ENCODE measurements around the gene MATN3. TPM values are rescaled to one million over a fixed set of nuclear protein-coding genes. Genes with fewer than 3 reads are reported as not detected.
"Not testable (repeated sequence)": the region's sequence is repeated elsewhere in the genome, so short reads cannot be mapped to it uniquely, and the experiment has no call there.

MATN3 gene
- total and polyA plus RNA-seq, 2 donors from 2014 or later = 2.3 to 5.0 TPM

- Histone ChIP-seq H3K4me3 (ENCODE audit: low read length in 3 of 3) (peak overlapping the region; percentile 93 to 100 (median 97)), H3K9ac (ENCODE audit: low read length in 3 of 3) (peak overlapping the region; percentile 46 to 95 (median 90)), H3K36me3 (ENCODE audit: control insufficient read depth in 2 of 3, insufficient read depth in 3 of 3, low read length in 3 of 3) (no peaks in the 10 kb centered on the region), H3K4me1 (ENCODE audit: control insufficient read depth in 2 of 3, insufficient read depth in 2 of 3, low read depth in 1 of 3, low read length in 3 of 3) (peaks cover 0 to 7% (median 4%) of the 10 kb centered on the region in 3 donors), H3K9me3 (ENCODE audit: control insufficient read depth in 2 of 3, insufficient read depth in 1 of 3, low read length in 3 of 3) (no peaks in the 10 kb centered on the region), H3K27ac (ENCODE audit: low read depth in 2 of 2, low read length in 2 of 2) (peak overlapping the region; percentile 7 to 100), H3K27me3 (ENCODE audit: control insufficient read depth, insufficient read depth, low read length) (no peaks in the 10 kb centered on the region)
- no peak for TF ChIP-seq CTCF (IDR thresholded peaks at IDR 0.05; ENCODE audit: borderline replicate concordance, extremely low read depth, insufficient read depth)
- intact Hi-C loops (cut with DNase I) = no loop called here
- FAIRE-seq (no peak), DNase-seq (peak in 2 of 5 donors; percentile 40 to 49)
Measured at GRCh38 chr2:20048488-20049448, 36.3 kb upstream of the MATN3 start.

GRCh38 chr2:20045712-20046292 is 33.3 kb upstream of the MATN3 start:
- H3K36me3 ChIP-seq (ENCODE audit: control insufficient read depth in 2 of 3, insufficient read depth in 3 of 3, low read length in 3 of 3); DNase-seq; H3K27ac ChIP-seq (ENCODE audit: low read depth in 2 of 2, low read length in 2 of 2); H3K27me3 ChIP-seq (ENCODE audit: control insufficient read depth, insufficient read depth, low read length); intact Hi-C loops (cut with DNase I); H3K9me3 ChIP-seq (ENCODE audit: control insufficient read depth in 2 of 3, insufficient read depth in 1 of 3, low read length in 3 of 3); H3K9ac ChIP-seq (ENCODE audit: low read length in 3 of 3); FAIRE-seq: not testable (repeated sequence)
- Histone ChIP-seq H3K4me3 (ENCODE audit: low read length in 3 of 3) (peak overlapping the region in 1 of 3 donors; percentile 4), H3K4me1 (ENCODE audit: control insufficient read depth in 2 of 3, insufficient read depth in 2 of 3, low read depth in 1 of 3, low read length in 3 of 3) (peaks cover 0 to 11% (median 0%) of the 10 kb centered on the region in 3 donors)

- H3K9me3 ChIP-seq (ENCODE audit: control insufficient read depth in 2 of 3, insufficient read depth in 1 of 3, low read length in 3 of 3) = no peaks in the 10 kb centered on the region
- FAIRE-seq = no peak
- H3K27ac ChIP-seq (ENCODE audit: low read depth in 2 of 2, low read length in 2 of 2) = no peak overlapping the region
- DNase-seq = no peak
- no peak overlapping the region for H3K4me3 ChIP-seq (ENCODE audit: low read length in 3 of 3)
- no peak overlapping the region for H3K9ac ChIP-seq (ENCODE audit: low read length in 3 of 3)
- H3K27me3 ChIP-seq (ENCODE audit: control insufficient read depth, insufficient read depth, low read length) = no peaks in the 10 kb centered on the region
- H3K4me1 ChIP-seq (ENCODE audit: control insufficient read depth in 2 of 3, insufficient read depth in 2 of 3, low read depth in 1 of 3, low read length in 3 of 3) = peaks cover 0 to 11% (median 0%) of the 10 kb centered on the region in 3 donors
- peaks cover 0 to 11% (median 8%) of the 10 kb centered on the region in 3 donors for H3K36me3 ChIP-seq (ENCODE audit: control insufficient read depth in 2 of 3, insufficient read depth in 3 of 3, low read length in 3 of 3)
- intact Hi-C loops (cut with DNase I) = no loop called here
- no peak for TF ChIP-seq CTCF (IDR thresholded peaks at IDR 0.05; ENCODE audit: borderline replicate concordance, extremely low read depth, insufficient read depth)
Measured at GRCh38 chr2:20044778-20045177, 32.3 kb upstream of the MATN3 start.

- H3K4me3 ChIP-seq (ENCODE audit: low read length in 3 of 3) = no peak overlapping the region
- DNase-seq = no peak
- no peak for FAIRE-seq
- H3K9ac ChIP-seq (ENCODE audit: low read length in 3 of 3) = no peak overlapping the region
- peaks cover 0 to 4% (median 0%) of the 10 kb centered on the region in 3 donors for H3K4me1 ChIP-seq (ENCODE audit: control insufficient read depth in 2 of 3, insufficient read depth in 2 of 3, low read depth in 1 of 3, low read length in 3 of 3)
- H3K36me3 ChIP-seq (ENCODE audit: control insufficient read depth in 2 of 3, insufficient read depth in 3 of 3, low read length in 3 of 3) = peaks cover 3 to 17% (median 15%) of the 10 kb centered on the region in 3 donors
- H3K27me3 ChIP-seq (ENCODE audit: control insufficient read depth, insufficient read depth, low read length) = no peaks in the 10 kb centered on the region
- intact Hi-C loops (cut with DNase I) = no loop called here
- H3K27ac ChIP-seq (ENCODE audit: low read depth in 2 of 2, low read length in 2 of 2) = no peak overlapping the region
- no peaks in the 10 kb centered on the region for H3K9me3 ChIP-seq (ENCODE audit: control insufficient read depth in 2 of 3, insufficient read depth in 1 of 3, low read length in 3 of 3)
- no peak for TF ChIP-seq CTCF (IDR thresholded peaks at IDR 0.05; ENCODE audit: borderline replicate concordance, extremely low read depth, insufficient read depth)
Measured at GRCh38 chr2:20042531-20042930, 30.1 kb upstream of the MATN3 start.

All from kidney (tissue), 14 donors.